Stomach (tissue), 9 donors: ENCODE measurements around the gene MBLAC1. TPM values are rescaled to one million over a fixed set of nuclear protein-coding genes. Genes with fewer than 3 reads are reported as not detected.

Experiments used
- DNase-seq, 2 donors: peaks; one replicate each; pipeline versions ENCODE4 v3.0.0 to v3.0.0-alpha.2; 2013 to 2019
- H3K27ac ChIP-seq, 5 donors: fragments of 200-600 bp in 4 of 5; sonication (generic) in 4 of 5; one replicate each; pipeline ENCODE4 v1.5.1; 2013 to 2019; ENCODE audit warnings: mild to moderate bottlenecking in 1 of 5, moderate library complexity in 1 of 5
- H3K27me3 ChIP-seq, 3 donors: fragments of 200-600 bp; sonication (generic); one replicate each; pipeline ENCODE4 v1.5.1; 2017 to 2019; ENCODE audit warnings: mixed run types in 1 of 3
- H3K36me3 ChIP-seq, 4 donors: fragments of 200-600 bp; sonication (generic); 1 replicate in 3 of 4; 2 replicates in 1 of 4; pipeline ENCODE4 v1.5.1; 2016 to 2019
- H3K4me1 ChIP-seq, 4 donors: fragments of 200-600 bp; sonication (generic); one replicate each; pipeline ENCODE4 v1.5.1; 2016 to 2019
- H3K4me3 ChIP-seq, 4 donors: fragments of 200-600 bp; sonication (generic) in 3 of 4; one replicate each; pipeline ENCODE4 v1.5.1; 2016 to 2019; ENCODE audit warnings: mild to moderate bottlenecking in 1 of 4
- H3K9me3 ChIP-seq, 4 donors: fragments of 200-600 bp; sonication (generic); one replicate each; pipeline ENCODE4 v1.5.1; 2016 to 2019
- EP300 ChIP-seq: sonication (generic); formaldehyde crosslinking; IDR thresholded peaks from one replicate; pipeline ENCODE4 v1.6.1; 2017; ENCODE audit warnings: antibody characterized with exemption
- POLR2A ChIP-seq, 4 donors: fragments of 450-650 bp; IDR thresholded peaks; one replicate each; pipeline ENCODE4 v1.6.1; 2016; ENCODE audit warnings: antibody characterized with exemption in 4 of 4, control low read depth in 2 of 4, mild to moderate bottlenecking in 1 of 4, moderate library complexity in 1 of 4
- POLR2AphosphoS5 ChIP-seq, 3 donors: sonication (generic); formaldehyde crosslinking; IDR thresholded peaks; one replicate each; pipeline ENCODE4 v1.6.1; 2016; ENCODE audit warnings: antibody characterized with exemption in 3 of 3
- WGBS, 5 donors: extraction: QIAGEN DNeasy Blood & Tissue Kit in 3 of 5; methylation state at CpG; one replicate each; pipeline versions ENCODE4 v1.1.5 to v1.1.7; 2013 to 2018; 5-methylcytosine and 5-hydroxymethylcytosine counted together
- intact Hi-C: fragments of 100-400 bp; cut with DNase I; formaldehyde crosslinking; loops from one replicate; pipeline ENCODE4 v1.15.1; 2023; ENCODE audit warnings: low total_unique reads
- polyA plus RNA-seq, 3 donors: library from polyadenylated mRNA; stranded (reverse); fragments of 200-250 nt; gene quantifications; one replicate each; pipeline ENCODE4 v1.2.3, GENCODE V29; 2013
- total RNA-seq, 5 donors: library from RNA; depleted of rRNA; stranded (reverse); fragments of >200 nt; gene quantifications; one replicate each; pipeline versions ENCODE4 v1.1.0 to v1.2.3, GENCODE V29; 2014 to 2016
- TF ChIP-seq, protein P1 (sequence below), 7 experiments: fragments of 450-650 bp in 4 of 7; fragments of 200-600 bp in 3 of 7; sonication (generic) in 3 of 7; IDR thresholded peaks; one replicate each; pipeline ENCODE4 v1.5.1; 2016 to 2019; ENCODE audit warnings: antibody characterized with exemption in 7 of 7, control low read depth in 2 of 7, mild to moderate bottlenecking in 1 of 7
- donor health status: healthy with polysubstance abuse.
- donor health status: Bipolar disorder and iron deficiency.
- donor health status: healthy.

MBLAC1 gene
- total and polyA plus RNA-seq, 8 donors, result 1.3 to 6.1 (median 1.7) TPM; not detected in 3

- no peak for TF ChIP-seq POLR2A (IDR thresholded peaks at IDR 0.05)
- no peak for TF ChIP-seq POLR2AphosphoS5 (IDR thresholded peaks at IDR 0.05)
- TF ChIP-seq, protein P1, sequence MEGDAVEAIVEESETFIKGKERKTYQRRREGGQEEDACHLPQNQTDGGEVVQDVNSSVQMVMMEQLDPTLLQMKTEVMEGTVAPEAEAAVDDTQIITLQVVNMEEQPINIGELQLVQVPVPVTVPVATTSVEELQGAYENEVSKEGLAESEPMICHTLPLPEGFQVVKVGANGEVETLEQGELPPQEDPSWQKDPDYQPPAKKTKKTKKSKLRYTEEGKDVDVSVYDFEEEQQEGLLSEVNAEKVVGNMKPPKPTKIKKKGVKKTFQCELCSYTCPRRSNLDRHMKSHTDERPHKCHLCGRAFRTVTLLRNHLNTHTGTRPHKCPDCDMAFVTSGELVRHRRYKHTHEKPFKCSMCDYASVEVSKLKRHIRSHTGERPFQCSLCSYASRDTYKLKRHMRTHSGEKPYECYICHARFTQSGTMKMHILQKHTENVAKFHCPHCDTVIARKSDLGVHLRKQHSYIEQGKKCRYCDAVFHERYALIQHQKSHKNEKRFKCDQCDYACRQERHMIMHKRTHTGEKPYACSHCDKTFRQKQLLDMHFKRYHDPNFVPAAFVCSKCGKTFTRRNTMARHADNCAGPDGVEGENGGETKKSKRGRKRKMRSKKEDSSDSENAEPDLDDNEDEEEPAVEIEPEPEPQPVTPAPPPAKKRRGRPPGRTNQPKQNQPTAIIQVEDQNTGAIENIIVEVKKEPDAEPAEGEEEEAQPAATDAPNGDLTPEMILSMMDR (IDR thresholded peaks at IDR 0.05), result no peak
- no peak for TF ChIP-seq EP300
- Histone ChIP-seq H3K36me3 (no peaks in the 10 kb centered on the region), H3K4me3 (peak overlapping the region; percentile 45 to 56 (median 48)), H3K4me1 (peaks cover 28 to 46% (median 33%) of the 10 kb centered on the region in 4 donors), H3K27ac (no peak overlapping the region), H3K9me3 (no peaks in the 10 kb centered on the region), H3K27me3 (peaks cover 9 to 62% (median 19%) of the 10 kb centered on the region in 3 donors)
- DNase-seq, result no peak
- 19 to 65% (median 28%) methylated on average over 8 to 22 of the region's 22 CpGs for WGBS, 5 donors
- intact Hi-C loops, result no loop called here
These were observed 45.1 kb downstream of the MBLAC1 start for GRCh38 chr7:100171840-100172239.

DNA sequence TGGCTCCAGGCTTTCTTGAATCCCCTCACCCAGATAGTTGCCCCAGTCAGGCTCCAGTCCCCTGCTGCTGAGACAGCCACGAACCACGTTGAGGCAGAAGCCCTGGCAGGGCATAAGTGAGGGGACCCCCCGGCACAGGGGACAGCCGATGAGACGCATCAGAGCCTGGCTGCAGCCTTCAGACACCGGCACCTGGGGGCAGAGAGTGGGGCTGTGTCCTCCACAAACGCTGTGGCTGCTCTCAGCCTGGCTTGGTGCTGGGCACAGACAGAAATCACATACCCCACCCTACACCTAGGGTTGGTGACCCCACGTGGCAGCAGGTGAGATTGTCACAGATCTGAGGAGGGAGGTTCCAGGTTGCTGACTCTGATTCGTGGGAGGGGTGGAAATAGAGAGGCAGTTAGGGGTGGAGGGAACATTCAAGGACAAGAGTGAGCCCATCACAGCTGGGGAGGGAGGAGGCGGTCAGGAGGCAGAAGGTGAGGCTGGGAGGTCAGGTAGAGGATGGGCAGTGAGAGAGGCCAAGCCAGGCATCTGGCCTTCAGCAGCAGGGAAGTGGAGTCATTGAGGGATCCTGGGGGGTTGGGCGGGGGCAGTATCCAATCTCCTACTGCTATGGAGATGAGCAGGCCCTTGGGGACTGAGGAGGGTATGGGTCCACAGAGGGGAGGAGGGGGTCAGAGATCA is 47.2 kb downstream of the MBLAC1 start:
- no peak overlapping the region for H3K27ac ChIP-seq
- TF ChIP-seq, protein P1 (IDR thresholded peaks at IDR 0.05), result no peak
- TF ChIP-seq EP300 (no peak), POLR2AphosphoS5 (IDR thresholded peaks at IDR 0.05) (no peak), POLR2A (IDR thresholded peaks at IDR 0.05) (no peak)
- H3K4me1 ChIP-seq, result peaks cover 25 to 37% (median 28%) of the 10 kb centered on the region in 4 donors
- no peaks in the 10 kb centered on the region for H3K9me3 ChIP-seq
- DNase-seq, result no peak
- no peak overlapping the region for H3K4me3 ChIP-seq
- WGBS, 5 donors, result 75 to 90% (median 85%) methylated on average over 11 of the region's 11 CpGs
- intact Hi-C loops, result no loop called here
- H3K27me3 ChIP-seq, result peaks cover 9 to 43% (median 19%) of the 10 kb centered on the region in 3 donors
- H3K36me3 ChIP-seq, result no peaks in the 10 kb centered on the region

- peaks cover 9 to 40% (median 19%) of the 10 kb centered on the region in 3 donors for H3K27me3 ChIP-seq
- H3K36me3 ChIP-seq, result no peaks in the 10 kb centered on the region
- no peaks in the 10 kb centered on the region for H3K9me3 ChIP-seq
- intact Hi-C loops, result no loop called here
- no peak overlapping the region for H3K27ac ChIP-seq
- peaks cover 25 to 32% (median 27%) of the 10 kb centered on the region in 4 donors for H3K4me1 ChIP-seq
- 79 to 90% (median 85%) methylated on average over 3 to 5 of the region's 5 CpGs for WGBS, 5 donors
- no peak for DNase-seq
- no peak for TF ChIP-seq POLR2A (IDR thresholded peaks at IDR 0.05)
- no peak for TF ChIP-seq POLR2AphosphoS5 (IDR thresholded peaks at IDR 0.05)
- TF ChIP-seq, protein P1 (IDR thresholded peaks at IDR 0.05), result no peak
- TF ChIP-seq EP300, result no peak
- H3K4me3 ChIP-seq, result no peak overlapping the region
These were observed 47.8 kb downstream of the MBLAC1 start for GRCh38 chr7:100174582-100174981.

DNA sequence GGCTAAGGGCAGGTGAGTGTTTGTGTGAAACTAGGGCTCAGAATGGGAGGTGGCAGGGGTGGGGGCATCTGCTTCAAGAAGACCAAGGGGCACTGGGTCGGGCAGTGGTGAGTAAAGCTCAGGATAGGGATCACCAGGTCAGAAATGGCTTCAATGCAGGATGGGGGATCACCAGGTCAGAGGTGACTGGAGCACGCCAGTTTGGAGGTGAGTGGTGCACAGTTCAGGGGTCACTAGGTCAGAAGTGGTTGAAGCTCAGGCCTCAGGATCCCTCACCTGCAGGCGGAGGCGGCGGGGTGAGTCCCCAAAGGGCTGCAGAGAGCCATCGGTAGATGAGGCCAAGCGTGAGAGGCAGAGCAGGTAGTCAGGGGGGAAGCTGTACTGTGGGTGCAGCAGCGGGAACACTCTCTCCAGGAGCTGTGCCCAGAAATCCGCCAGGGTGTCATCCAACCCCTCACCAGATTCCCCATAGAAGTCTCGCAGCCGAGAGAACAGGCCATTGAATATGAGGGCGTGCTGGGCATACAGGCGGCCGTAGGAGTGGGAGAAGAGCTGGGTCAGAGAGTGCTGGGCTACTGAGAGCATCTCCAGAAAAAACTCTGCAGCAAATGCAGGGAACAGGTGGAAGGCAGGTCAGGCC is 48.6 kb downstream of the MBLAC1 start:
- H3K27me3 ChIP-seq, result peaks cover 9 to 40% (median 15%) of the 10 kb centered on the region in 3 donors
- H3K9me3 ChIP-seq, result no peaks in the 10 kb centered on the region
- H3K4me1 ChIP-seq, result peaks cover 25 to 32% (median 27%) of the 10 kb centered on the region in 4 donors
- intact Hi-C loops, result no loop called here
- DNase-seq, result no peak
- no peak overlapping the region for H3K4me3 ChIP-seq
- H3K36me3 ChIP-seq, result no peaks in the 10 kb centered on the region
- no peak overlapping the region for H3K27ac ChIP-seq
- TF ChIP-seq EP300, result no peak
- no peak for TF ChIP-seq POLR2A (IDR thresholded peaks at IDR 0.05)
- TF ChIP-seq POLR2AphosphoS5 (IDR thresholded peaks at IDR 0.05), result no peak
- TF ChIP-seq, protein P1 (IDR thresholded peaks at IDR 0.05), result no peak
- 93 to 95% (median 94%) methylated on average over 12 to 14 of the region's 14 CpGs for WGBS, 5 donors
